Mucosa of descending colon (tissue), 3 donors: ENCODE results near the gene DNAAF1. TPM values are rescaled to one million over a fixed set of nuclear protein-coding genes. Genes with fewer than 3 reads are reported as not detected.

Experiments used
- ATAC-seq: fragments of 200-7000 bp; cut with Tn5 transposase; one replicate; pipeline ENCODE4 v1.9.1; 2020; ENCODE audit warnings: mild to moderate bottlenecking, moderate library complexity
- DNase-seq, 3 donors: peaks; one replicate each; pipeline ENCODE4 v3.0.0-alpha.2; 2020
- H3K36me3 ChIP-seq: fragments of 200-600 bp; one replicate; pipeline ENCODE4 v1.8.0; 2021; ENCODE audit warnings: low read depth, mild to moderate bottlenecking
- H3K4me1 ChIP-seq: fragments of 200-600 bp; one replicate; pipeline ENCODE4 v1.8.0; 2021; ENCODE audit warnings: low read depth, mild to moderate bottlenecking
- H3K4me3 ChIP-seq: fragments of 200-600 bp; one replicate; pipeline ENCODE4 v1.8.0; 2021; ENCODE audit warnings: mild to moderate bottlenecking
- H3K9me3 ChIP-seq: fragments of 200-600 bp; one replicate; pipeline ENCODE4 v1.8.0; 2021; ENCODE audit warnings: mild to moderate bottlenecking
- CTCF ChIP-seq: fragments of 200-600 bp; IDR thresholded peaks from one replicate; pipeline ENCODE4 v1.8.0; 2022; ENCODE audit warnings: antibody characterized with exemption, mild to moderate bottlenecking
- intact Hi-C, 2 donors: fragments of 100-400 bp; cut with DNase I in 1 of 2; cut with micrococcal nuclease in 1 of 2; formaldehyde crosslinking; loops; one replicate each; pipeline versions ENCODE4 v1.11.0 to v1.11.1; 2022; cut with DNase I, micrococcal nuclease
- total RNA-seq, 3 donors: library from RNA; stranded (reverse); fragmentation: NEBNext Ultra II Directional in 2 of 3; extraction: Animal tissue kit (Norgen Biotek cat#: 25700) in 2 of 3; gene quantifications; one replicate each; pipeline versions ENCODE4 v1.2.1 to v1.2.4, GENCODE V29; 2021 to 2023
- donor health status: DM: no; HTN: no; CAD: no; lungs with moderate emphysema.
- donor health status: DM: no; HTN: no; CAD: no.
- donor health status: DM: no; HTN: yes; CAD: no.

The DNAAF1 gene
- total RNA-seq, 3 donors from 2014 or later, result 0.95 TPM; not detected in 2

DNA sequence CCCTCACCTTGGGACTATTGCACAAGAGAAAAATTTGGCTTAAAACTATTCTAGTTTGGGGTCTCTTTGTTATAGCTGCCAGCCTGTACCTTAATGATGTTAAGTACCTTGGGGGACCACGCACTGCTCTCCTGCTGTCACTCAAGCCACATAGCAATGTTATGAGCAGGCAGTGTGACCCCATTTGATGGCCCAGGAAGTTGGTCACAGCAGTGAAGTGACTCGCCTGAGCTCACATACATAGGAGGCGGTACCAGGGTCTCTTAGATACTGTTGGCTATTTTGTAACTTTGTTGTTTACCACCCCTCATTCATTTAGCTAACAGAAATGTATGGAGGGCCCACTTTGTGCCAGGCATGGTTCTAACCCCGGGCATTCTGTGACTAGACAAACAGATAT, 78.3 kb downstream of the DNAAF1 start:
- Histone ChIP-seq H3K9me3 (no peaks in the 10 kb centered on the region), H3K4me3 (no peak overlapping the region), H3K4me1 (no peaks in the 10 kb centered on the region), H3K36me3 (no peaks in the 10 kb centered on the region)
- ATAC-seq (no peak), DNase-seq (no peak)
- no peak for TF ChIP-seq CTCF
- intact Hi-C loops, result no loop called here

GRCh38 chr16:84224554-84224953, 79.4 kb downstream of the DNAAF1 start:
- H3K4me3 ChIP-seq, result no peak overlapping the region
- no peak for TF ChIP-seq CTCF

DNA sequence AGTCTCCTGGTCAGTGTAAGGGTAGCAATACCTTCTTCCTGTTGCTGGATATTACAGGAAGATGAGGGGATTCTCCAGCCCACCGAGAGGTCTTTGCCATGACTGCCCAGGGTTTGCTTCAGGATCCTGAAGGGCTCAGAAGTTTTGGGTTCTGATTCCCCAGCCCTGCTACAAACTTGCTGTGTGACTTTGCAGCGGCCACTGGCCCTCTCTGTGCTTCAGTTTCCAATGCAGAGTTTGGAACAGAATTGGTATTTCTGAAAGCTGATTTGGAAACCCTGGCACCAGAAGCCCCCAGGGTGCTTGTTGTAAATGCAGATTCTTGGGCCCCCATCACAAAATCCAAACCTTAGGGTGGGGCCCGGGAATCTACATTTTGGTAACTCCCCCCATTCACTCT, 80.0 kb downstream of the DNAAF1 start:
- no peak overlapping the region for H3K4me3 ChIP-seq
- ATAC-seq, result no peak
- no peak for TF ChIP-seq CTCF
- H3K9me3 ChIP-seq, result no peaks in the 10 kb centered on the region
- H3K36me3 ChIP-seq, result no peaks in the 10 kb centered on the region
- H3K4me1 ChIP-seq, result no peaks in the 10 kb centered on the region
- intact Hi-C loops, result no loop called here
- no peak for DNase-seq

More at GRCh38 chr16:84224554-84224953, 79.4 kb downstream of the DNAAF1 start:
- DNase-seq (no peak), ATAC-seq (no peak)
- H3K4me1 ChIP-seq, result no peaks in the 10 kb centered on the region
- intact Hi-C loops, result no loop called here
- no peaks in the 10 kb centered on the region for H3K36me3 ChIP-seq
- no peaks in the 10 kb centered on the region for H3K9me3 ChIP-seq

- Histone ChIP-seq H3K4me3 (no peak overlapping the region), H3K9me3 (no peaks in the 10 kb centered on the region), H3K4me1 (no peaks in the 10 kb centered on the region), H3K36me3 (no peaks in the 10 kb centered on the region)
- intact Hi-C loops, result no loop called here
- no peak for DNase-seq
- no peak for ATAC-seq
- no peak for TF ChIP-seq CTCF
These were observed 80.5 kb downstream of the DNAAF1 start for GRCh38 chr16:84225571-84225970.

DNA sequence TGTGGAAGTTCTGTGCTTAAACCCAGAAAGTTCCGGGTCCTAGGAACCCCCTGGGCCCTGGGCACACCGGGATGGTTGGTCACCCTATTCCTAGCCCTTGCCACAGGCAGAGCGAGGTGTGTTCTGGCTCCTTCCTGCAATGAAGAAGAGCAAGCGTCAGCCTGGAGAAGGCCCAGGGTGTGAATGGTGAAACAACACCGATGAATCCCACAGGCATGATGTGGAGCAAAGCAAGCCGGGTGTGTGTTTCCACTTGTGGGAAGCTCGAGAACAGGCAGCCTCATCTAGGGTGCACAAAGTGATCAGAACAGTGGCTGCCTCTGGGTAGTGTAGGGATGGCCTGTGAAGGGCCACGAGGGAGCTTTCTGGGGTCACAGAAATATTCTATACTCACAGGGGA, 80.9 kb downstream of the DNAAF1 start:
- Histone ChIP-seq H3K4me3 (no peak overlapping the region), H3K4me1 (no peaks in the 10 kb centered on the region), H3K9me3 (no peaks in the 10 kb centered on the region), H3K36me3 (no peaks in the 10 kb centered on the region)
- intact Hi-C loops, result no loop called here
- no peak for TF ChIP-seq CTCF
- no peak for DNase-seq
- no peak for ATAC-seq

Other genes with a start within 250 kb of the DNAAF1 start
- 10 to 100 TPM in 2 of 3 donors, 1 to 10 TPM in 1; 9.0 to 13.9 (median 12.2) TPM for gene MLYCD, start 246.2 kb upstream of the DNAAF1 start, total RNA-seq
- 10 to 100 TPM; 11.6 to 15.9 (median 12.2) TPM for gene OSGIN1, start 192.1 kb upstream of the DNAAF1 start, total RNA-seq
- gene NECAB2, start 177.1 kb upstream of the DNAAF1 start, total RNA-seq, result 1 to 10 TPM in 1 of 3 donors, under 1 TPM in 2; 0.55 to 2.0 (median 0.96) TPM
- not detected for gene SLC38A8, start 102.5 kb upstream of the DNAAF1 start, total RNA-seq
- gene MBTPS1, start 28.4 kb upstream of the DNAAF1 start, total RNA-seq, result 10 to 100 TPM; 66.1 to 97.0 (median 93.4) TPM
- 10 to 100 TPM in 2 of 3 donors, 1 to 10 TPM in 1; 7.2 to 21.3 (median 11.0) TPM for gene HSDL1, start 131 bp upstream of the DNAAF1 start, total RNA-seq
- 10 to 100 TPM; 35.0 to 49.7 (median 42.2) TPM for gene TAF1C, start 41.7 kb downstream of the DNAAF1 start, total RNA-seq
- under 1 TPM; 0.14 to 0.41 (median 0.26) TPM for gene ADAD2, start 45.8 kb downstream of the DNAAF1 start, total RNA-seq
- not detected for gene KCNG4, start 94.7 kb downstream of the DNAAF1 start, total RNA-seq
- 10 to 100 TPM in 2 of 3 donors, 1 to 10 TPM in 1; 7.5 to 30.5 (median 10.9) TPM for gene WFDC1, start 149.6 kb downstream of the DNAAF1 start, total RNA-seq
- gene ATP2C2, start 223.2 kb downstream of the DNAAF1 start, total RNA-seq, result 100 to 1,000 TPM in 2 of 3 donors, 10 to 100 TPM in 1; 98.8 to 322 (median 159) TPM